ENCODE measurements around the gene PCNT.

- peak in 1 of 5 experiments; percentile 24 for TF ChIP-seq CTCF (IDR thresholded peaks at IDR 0.05 in 4 of 5, conservative IDR thresholded peaks at IDR 0.05 in 1 of 5)
- TF ChIP-seq POLR2A (IDR thresholded peaks at IDR 0.05): peak; percentile 59 to 66
These were observed 575 bp downstream of the PCNT start for GRCh38 chr21:46324390-46325072.
